HG03460 (cell line): ENCODE measurements around the gene MYO1D.

Experiments used
- ATAC-seq: cut with Tn5 transposase; IDR thresholded peaks from one replicate; pipeline ENCODE4 v1.9.1; 2021; ENCODE audit not compliant: unreplicated experiment

Gene MYO1D

DNA sequence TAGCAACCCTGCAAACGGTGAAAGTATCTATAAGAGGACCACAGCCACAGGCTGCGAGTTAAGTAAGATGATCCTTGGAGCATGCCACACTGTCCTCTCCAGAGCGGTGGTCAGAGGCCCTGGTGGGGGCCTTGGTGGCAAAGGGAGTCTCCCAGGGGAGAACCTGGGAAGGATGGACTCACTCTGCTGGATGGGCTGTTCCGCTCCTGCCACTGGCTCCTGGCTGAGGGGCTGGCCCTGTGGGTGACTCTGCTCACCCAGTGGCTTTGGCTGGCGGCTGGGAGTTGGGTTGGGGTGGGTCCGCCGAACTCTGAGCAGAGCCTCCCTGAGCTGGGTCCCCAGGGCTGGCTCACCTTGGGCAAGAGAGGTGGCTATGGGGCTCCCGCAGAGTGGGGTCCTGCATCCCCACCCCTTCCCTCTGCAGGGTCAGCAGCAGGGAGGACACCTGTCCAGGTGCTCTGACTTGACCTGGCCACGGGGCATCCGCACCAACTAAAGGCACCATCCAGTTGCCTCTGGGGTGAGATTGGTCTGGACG, 382.9 kb downstream of the MYO1D start:
- no peak for ATAC-seq

DNA sequence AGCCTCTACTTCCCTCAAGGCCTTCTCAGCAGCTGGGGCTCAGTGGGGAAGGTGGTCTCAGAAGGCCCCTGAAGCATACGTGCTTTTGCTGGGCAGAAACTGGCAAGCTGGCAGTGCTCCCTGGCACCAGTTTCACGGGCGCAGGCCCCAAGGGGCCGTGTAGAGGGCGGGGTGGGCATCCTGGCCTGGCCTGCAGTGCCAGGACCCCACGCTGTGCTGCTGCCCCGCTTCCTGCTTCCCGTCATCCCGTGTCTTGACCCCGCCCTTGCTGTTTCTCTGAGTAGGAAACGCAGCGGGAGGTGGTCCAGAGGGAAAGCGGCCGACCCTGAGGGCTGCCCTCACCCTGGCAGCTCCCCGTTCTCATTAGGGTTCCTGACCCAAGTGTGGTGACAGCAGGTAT, 383.4 kb downstream of the MYO1D start:
- no peak for ATAC-seq

DNA sequence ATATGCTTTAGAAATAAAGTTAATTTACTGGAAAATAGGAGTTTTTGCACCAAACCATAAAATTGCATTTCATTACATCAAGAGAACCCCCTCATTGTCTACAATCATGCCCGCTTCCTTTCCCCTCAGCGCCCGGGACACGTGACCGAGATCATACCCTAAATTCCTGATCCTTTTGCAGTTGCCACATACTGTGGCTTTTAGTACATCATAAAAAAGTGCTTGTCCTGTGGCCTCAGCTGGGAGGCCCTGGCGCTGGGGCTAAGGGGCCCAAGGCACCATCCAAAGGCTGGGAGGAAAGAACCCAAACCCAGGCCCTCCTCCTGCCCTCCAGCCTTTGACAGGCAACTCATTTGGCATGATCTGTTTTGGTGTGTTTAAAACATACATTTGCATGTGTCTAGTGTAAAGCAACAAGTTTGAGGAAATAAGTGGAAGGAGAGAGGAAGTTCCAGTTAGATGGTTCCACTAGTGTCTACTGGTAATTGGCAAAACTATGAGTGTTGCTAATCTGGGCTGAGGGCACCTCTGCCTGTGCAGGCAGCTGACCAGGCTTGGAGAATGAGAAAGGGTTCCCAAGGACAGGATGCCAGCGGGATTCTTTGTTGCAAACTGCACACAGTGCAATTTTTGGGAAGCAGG, 384.2 kb downstream of the MYO1D start:
- no peak for ATAC-seq

GRCh38 chr17:32492264-32492589, 384.7 kb downstream of the MYO1D start:
- ATAC-seq, result no peak

DNA sequence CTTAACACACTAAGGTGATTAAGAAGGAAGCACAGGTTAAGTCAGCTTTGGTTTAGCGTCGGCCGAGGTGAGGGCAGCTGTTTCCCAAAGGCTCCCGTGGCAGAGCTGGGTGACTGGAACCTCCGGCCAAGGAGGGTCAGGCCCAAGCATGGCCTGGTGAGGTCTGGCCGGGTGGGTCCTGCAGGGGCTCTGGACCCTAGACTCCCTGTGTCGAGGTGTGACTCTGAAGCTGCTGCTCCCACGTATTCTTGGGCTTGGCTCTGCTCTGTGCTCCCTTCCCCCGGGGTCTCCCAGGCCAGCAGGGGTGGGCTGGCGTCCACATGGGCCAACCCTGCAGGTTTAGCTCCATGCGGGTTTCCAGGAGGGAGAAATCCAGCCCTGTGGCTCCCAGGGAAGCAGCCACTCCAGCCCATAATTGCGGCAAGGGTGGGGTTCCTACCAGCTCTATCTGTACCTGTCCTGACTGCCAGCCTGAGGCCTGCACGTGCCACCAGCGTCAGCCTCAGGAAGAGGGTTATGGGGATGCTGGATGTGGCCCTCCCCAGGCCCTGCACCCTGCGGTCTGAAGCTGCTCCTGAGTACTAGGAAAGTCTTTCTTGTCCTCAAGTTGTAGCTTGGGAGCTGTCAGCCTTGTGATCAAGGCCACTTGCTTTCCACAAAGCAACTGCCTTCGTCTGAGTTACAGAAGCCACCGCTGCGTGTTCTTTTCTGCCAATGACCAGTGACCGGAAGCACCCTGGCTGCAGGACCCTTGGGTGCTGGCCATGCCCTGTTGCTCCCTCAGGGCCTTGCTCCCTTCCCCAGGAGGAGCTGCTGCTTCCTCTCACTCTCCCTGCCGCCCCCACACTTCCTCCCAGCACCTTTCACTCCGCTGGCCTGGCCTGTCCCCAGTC, 385.3 kb downstream of the MYO1D start:
- no peak for ATAC-seq

GRCh38 chr17:32490101-32490482, 386.8 kb downstream of the MYO1D start:
- no peak for ATAC-seq

DNA sequence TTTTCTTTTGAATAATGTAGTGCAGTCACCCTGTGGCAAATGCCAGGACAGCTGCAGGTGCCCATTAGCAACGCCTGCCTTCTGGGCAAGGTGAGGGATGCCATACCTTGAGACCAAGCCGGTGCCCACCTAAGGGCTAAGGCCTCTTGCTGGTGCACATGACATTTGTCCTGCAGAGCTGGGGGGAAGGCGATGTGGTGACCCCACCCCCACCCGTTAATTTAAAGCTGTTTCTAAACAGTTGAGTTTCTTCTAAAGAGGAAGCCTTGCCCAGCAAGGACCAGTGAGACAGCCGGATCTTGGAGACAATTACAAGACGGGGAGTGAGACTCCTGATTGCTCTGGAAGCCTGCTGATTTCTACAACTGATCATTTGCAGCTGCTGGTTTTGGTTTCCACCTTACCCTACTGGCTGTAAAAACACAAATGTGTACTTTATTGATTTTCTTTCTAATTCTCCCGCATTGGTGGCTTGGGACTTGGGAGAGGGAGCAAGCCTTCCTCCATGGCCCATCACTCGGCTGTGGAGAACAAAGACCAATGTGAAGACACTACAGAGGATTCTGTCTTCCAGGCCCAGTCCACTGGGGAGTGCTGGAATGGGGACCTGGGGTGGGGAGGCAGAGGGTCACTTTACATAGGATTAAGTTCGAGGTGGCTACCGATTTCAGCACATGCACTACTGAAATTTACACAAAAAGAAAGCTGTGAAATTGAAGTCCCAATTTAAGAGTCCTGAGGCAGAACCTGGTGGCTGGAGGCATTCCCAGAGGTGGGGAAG, 387.4 kb downstream of the MYO1D start:
- no peak for ATAC-seq

DNA sequence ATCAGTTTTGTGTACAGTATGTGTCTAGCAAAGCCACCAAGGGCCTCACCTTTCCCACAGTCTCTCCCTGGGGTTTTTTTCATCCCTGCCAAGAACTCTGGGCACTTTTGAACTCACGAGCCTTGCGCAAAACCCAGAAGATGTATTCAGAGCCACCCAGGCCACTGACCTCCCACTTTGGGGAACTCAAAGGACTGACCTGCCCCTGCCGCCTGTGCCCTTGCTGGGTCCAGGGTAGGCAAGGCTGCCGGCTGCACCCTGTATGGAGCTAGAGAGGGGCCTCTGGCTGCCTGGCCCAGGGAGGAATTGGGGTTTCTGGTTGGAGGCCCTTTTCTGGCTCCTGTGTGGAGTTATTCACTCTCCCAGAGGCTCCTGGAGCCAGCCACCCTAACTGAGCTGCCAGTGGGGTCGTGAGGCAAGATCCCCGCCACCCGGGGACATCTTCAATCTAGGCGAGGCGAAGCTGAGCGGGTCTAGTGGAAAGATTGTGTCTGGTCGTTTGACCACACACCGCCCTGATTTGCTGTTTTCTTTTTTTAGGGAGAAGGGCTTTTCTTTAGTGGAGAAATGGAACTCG, 388.2 kb downstream of the MYO1D start:
- no peak for ATAC-seq

GRCh38 chr17:32488177-32488542, 388.8 kb downstream of the MYO1D start:
- ATAC-seq, result no peak

DNA sequence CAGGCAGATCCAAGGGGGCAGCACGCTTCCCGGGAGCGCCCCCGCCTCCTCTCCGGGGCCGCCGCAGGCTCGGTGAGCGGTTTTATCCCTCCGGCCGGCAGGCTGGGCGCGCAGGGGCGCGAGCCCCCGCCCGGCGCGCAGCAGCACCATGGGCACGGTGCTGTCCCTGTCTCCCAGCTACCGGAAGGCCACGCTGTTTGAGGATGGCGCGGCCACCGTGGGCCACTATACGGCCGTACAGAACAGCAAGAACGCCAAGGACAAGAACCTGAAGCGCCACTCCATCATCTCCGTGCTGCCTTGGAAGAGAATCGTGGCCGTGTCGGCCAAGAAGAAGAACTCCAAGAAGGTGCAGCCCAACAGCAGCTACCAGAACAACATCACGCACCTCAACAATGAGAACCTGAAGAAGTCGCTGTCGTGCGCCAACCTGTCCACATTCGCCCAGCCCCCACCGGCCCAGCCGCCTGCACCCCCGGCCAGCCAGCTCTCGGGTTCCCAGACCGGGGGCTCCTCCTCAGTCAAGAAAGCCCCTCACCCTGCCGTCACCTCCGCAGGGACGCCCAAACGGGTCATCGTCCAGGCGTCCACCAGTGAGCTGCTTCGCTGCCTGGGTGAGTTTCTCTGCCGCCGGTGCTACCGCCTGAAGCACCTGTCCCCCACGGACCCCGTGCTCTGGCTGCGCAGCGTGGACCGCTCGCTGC, 389.3 kb downstream of the MYO1D start:
- ATAC-seq, result no peak

- peak; percentile 52 for ATAC-seq
Observed at GRCh38 chr17:32486701-32487472, 390.0 kb downstream of the MYO1D start, which contains the start of gene CDK5R1. Gene CDK5R1, plus strand, starts transcription at chr17:32486993. Its CDS starts 628 bp downstream, at chr17:32487621.

DNA sequence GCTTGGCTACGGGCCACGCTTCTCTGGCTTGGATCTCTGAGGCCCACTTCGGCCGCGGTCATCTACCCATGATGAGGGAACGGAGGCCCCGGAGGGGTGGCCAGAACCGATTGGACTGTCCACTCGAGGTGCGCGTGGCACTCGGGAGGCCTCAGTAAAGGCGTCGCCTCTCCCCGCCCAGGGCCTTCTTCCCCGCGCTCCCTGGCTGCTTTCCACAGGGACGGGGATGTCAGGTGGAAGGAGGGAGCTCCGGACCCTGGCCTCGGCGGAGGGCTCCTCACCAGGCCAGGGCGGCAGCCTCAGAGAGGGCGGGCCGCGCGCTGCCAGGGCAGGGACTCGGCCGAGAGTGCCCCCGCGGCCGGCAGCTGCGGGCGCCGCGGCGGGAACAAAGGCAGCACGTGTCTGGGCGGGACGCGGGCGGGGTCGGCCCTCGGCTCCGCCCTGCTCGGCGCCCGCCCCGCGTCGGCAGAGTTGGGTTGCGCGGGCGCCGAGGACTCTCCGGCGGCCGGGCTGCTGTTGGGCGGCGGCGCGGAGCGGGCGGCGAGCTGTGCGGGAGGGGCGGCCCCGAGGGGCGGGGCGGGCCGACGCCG, 390.7 kb downstream of the MYO1D start:
- peak; percentile 36 for ATAC-seq

DNA sequence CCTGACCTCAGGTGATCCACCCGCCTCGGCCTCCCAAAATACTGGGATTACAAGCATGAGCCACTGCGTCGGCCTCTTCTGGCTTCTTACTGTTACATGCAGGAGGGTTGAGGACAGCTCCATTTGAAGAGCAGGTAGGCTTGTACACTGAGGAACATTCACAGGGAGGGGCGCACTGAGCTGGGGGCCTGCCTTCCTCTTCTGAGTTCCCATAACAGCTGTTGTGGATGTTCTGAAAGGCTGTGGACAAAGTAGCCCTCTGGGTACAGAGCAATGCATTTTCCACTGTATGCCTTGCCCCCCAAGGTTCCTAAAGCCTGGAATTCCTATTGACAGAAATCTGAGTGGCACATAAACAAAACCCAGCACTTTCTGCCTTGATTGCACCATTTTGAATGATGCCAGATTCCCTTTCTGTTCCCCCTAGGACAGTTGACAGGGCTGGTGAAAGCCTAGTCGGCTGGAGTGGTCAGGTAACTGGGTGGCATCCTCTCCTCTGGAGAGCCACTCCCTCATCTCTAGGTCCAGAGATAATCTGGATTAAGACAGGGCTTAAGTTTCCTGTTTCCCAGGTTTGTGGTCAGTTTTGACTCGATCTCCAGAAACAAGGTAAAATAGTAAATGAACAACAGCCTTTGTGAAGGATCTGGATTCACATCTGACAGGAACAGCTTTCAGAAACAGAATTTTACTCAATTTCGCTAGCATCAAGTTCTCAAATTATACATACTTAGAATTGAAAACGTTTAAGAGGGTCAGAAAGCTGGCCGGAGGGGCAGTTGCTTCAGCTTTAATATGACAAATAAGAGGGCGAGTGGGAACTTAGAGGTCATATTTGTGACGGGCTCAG, 391.4 kb downstream of the MYO1D start:
- ATAC-seq, result no peak

DNA sequence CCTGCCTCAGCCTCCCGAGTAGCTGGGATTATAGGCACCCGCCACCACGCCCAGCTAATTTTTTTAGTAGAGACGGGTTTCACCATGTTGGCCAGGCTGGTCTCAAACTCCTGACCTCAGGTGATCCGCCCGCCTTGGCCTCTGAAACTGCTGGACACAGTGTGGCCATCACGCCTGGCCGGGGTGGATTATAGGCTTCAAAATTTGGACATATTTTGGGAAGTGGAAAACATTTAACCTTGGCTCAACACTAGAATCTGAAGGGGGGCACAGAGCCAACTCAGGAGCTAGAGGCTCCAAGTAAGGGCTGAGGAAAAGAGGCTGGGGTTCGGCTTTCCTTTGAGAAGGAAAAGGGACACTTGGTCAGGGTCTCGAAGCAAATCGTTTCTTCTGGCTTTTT, 392.3 kb downstream of the MYO1D start:
- ATAC-seq, result no peak

DNA sequence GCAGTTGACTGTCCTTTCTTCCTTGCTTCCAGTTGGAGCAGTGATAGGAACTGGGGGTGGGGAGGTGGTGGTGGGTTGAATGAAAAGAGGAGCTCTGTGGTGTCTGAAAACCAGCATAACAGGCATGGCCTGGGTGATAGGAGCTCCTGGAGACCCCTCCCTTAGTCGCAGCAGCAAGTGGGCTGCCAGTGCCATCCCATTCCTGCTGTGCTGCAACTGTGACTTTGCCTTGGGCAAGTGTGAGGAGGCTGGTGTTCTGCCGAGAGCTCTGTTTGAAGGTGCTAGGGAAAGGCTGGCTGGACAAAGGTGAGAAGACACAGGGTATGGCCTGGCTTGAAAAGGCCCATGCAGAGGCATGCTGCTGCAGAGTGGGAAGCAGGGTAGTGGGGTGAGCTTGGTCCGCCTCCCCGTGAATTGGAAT, 392.9 kb downstream of the MYO1D start:
- no peak for ATAC-seq

- no peak for ATAC-seq
Observed at GRCh38 chr17:32483451-32484019, 393.4 kb downstream of the MYO1D start.

- no peak for ATAC-seq
Observed at GRCh38 chr17:32482568-32483320, 394.2 kb downstream of the MYO1D start.
